Progenitor cell of endocrine pancreas (in vitro differentiated cells): ENCODE data around the gene ANO7. TPM values are rescaled to one million over a fixed set of nuclear protein-coding genes. Genes with fewer than 3 reads are reported as not detected.
A peak's percentile ranks its signal among the peaks of the same experiment; 100 is the strongest.

Source experiments
- DNase-seq: peaks from one replicate; pipeline ENCODE4 v3.0.0; 2021; ENCODE audit warnings: low spot score; ENCODE audit not compliant: unreplicated experiment
- H3K27ac Mint-ChIP-seq: 2 replicates; pipeline ENCODE4 v1.8.0; 2021; ENCODE audit warnings: mild to moderate bottlenecking, moderate library complexity, mixed read lengths
- H3K27me3 Mint-ChIP-seq: 2 replicates; pipeline ENCODE4 v1.8.0; 2021; ENCODE audit warnings: mixed read lengths
- H3K36me3 Mint-ChIP-seq: 2 replicates; pipeline ENCODE4 v1.8.0; 2022; ENCODE audit warnings: mixed read lengths; ENCODE audit not compliant: insufficient read depth
- H3K4me1 Mint-ChIP-seq: 2 replicates; pipeline ENCODE4 v1.8.0; 2021; ENCODE audit warnings: low read depth, mixed read lengths
- H3K4me3 Mint-ChIP-seq: 2 replicates; pipeline ENCODE4 v1.8.0; 2021; ENCODE audit warnings: low read depth, mild to moderate bottlenecking, moderate library complexity, mixed read lengths
- H3K9me3 Mint-ChIP-seq: 2 replicates; pipeline ENCODE4 v1.8.0; 2021; ENCODE audit warnings: low read depth, mixed read lengths
- total RNA-seq: library from RNA; stranded (reverse); gene quantifications from 2 replicates; pipeline ENCODE4 v1.2.1, GENCODE V29; 2021
- TF ChIP-seq, protein P1 (sequence below): fragments of 200-600 bp; sonication (generic); IDR thresholded peaks from one replicate; pipeline ENCODE4 v1.5.0; 2021; ENCODE audit warnings: antibody characterized with exemption, mild to moderate bottlenecking; ENCODE audit not compliant: unreplicated experiment

Gene ANO7
- total RNA-seq, 1 donor from 2014 or later, result 2.5 TPM

DNA sequence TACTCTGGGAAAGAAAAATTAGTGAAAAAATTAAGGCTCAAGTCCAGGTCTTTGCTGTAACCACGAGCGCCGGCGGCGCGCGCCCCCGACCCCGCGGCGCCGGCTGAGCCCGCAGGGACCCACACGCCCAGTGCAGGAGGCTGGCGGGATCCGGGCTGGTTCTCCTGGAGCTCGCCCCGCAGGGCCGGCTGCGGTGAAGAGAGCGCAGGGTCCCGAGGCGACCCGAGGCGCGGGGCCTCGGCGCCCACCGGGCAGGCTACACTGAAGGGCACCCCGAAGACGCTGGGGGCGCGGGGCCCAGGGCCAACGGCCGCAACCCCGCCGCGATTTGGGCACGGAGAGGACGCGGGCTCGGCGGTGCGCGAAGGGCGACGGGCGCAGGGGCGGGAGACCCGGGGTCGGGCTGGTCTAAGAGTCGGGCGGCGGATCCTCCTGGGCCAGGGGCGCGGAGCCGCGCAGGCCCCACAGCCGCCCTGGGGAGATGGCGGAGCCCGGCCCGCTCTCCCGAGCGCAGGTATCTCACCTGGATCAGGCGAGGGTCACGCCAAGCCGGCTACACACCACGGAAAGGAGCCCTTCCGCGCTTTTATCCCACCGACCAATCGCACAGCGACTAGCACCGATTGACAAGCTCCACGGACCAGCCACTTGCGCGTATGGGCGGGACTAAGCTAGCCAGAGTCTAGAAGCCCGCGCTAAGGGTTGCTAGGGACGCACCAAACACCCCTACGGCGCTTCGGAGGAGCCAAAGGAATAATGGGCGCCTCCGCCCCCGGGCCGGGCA is 39.4 kb upstream of the ANO7 start, which contains the start of gene PASK:
Gene PASK (minus strand): TSS at position 582 of the 784 bp plus-strand sequence. CDS start 6,440 bp downstream, outside the sequence.
- DNase-seq, result peak; percentile 88
- Mint-ChIP-seq H3K27ac (peak within 1 kb of the TSS; percentile 96), H3K36me3 (peaks cover 2% of the 10 kb centered on the region), H3K27me3 (no peaks in the 10 kb centered on the region), H3K4me3 (peak within 1 kb of the TSS; percentile 91), H3K9me3 (no peaks in the 10 kb centered on the region), H3K4me1 (peaks cover 22% of the 10 kb centered on the region)
- TF ChIP-seq, protein P1, sequence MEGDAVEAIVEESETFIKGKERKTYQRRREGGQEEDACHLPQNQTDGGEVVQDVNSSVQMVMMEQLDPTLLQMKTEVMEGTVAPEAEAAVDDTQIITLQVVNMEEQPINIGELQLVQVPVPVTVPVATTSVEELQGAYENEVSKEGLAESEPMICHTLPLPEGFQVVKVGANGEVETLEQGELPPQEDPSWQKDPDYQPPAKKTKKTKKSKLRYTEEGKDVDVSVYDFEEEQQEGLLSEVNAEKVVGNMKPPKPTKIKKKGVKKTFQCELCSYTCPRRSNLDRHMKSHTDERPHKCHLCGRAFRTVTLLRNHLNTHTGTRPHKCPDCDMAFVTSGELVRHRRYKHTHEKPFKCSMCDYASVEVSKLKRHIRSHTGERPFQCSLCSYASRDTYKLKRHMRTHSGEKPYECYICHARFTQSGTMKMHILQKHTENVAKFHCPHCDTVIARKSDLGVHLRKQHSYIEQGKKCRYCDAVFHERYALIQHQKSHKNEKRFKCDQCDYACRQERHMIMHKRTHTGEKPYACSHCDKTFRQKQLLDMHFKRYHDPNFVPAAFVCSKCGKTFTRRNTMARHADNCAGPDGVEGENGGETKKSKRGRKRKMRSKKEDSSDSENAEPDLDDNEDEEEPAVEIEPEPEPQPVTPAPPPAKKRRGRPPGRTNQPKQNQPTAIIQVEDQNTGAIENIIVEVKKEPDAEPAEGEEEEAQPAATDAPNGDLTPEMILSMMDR, result no peak

DNA sequence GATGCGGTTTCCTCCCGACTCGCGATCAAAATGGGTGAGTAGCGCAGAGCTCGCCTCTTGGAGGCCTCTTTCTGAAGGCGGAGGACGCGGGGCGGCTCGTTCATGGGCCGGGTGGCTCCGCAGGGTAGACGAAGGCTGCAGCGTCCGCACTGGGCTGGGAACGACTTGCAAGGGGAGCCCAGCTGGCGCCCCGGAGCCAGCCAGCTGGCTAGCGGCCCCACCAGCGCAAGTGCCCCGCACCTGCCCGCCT is 38.9 kb upstream of the ANO7 start:
- H3K27ac Mint-ChIP-seq, result peak overlapping the region; percentile 93

DNA sequence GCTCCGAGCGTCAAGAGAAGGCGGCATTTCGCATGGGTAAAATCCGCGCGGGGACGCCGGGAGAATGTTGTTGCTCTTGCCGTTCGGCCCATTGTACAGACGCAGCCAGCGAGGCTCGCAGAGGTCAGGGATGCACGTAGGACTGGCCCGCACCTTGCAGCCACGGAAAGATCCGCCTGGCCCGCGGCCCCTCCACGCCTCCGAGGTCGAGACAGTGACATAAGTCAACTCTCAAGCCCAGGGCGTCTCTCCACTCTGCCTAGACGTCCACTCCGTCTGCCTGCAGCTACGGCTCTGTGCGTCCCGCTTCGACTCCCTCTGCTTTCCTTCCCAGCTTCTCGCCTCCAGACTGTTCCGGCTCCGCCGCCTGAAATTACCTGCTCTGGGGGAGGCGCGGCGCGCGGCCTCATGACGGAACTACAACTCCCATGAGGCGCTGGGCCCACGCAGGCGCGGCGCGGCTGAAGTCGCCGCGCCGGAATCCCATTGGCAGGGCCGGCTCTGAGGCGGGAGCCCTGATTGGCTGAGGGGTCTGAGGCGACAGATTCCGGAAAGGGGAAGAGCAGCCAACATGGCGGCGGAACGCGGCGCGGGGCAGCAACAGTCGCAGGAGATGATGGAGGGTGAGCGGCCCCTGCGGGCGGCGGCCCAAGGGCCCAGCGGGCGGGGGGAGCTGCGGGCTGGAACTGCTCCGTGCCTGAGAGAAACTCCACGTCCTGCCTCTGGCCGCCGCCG is 38.4 kb upstream of the ANO7 start, which contains the start of gene PPP1R7:
Gene PPP1R7 (plus strand): TSS at position 543 of the 735 bp plus-strand sequence. CDS start 29 bp downstream, at position 572.
- no peaks in the 10 kb centered on the region for H3K27me3 Mint-ChIP-seq
- peak within 1 kb of the TSS; percentile 96 for H3K27ac Mint-ChIP-seq

More for the DNA sequence above, 38.9 kb upstream of the ANO7 start:
- no peak for DNase-seq
- Mint-ChIP-seq H3K4me1 (peaks cover 22% of the 10 kb centered on the region), H3K36me3 (peaks cover 2% of the 10 kb centered on the region), H3K4me3 (peak overlapping the region; percentile 91), H3K9me3 (no peaks in the 10 kb centered on the region), H3K27me3 (no peaks in the 10 kb centered on the region)
- TF ChIP-seq, protein P1, result no peak

DNA sequence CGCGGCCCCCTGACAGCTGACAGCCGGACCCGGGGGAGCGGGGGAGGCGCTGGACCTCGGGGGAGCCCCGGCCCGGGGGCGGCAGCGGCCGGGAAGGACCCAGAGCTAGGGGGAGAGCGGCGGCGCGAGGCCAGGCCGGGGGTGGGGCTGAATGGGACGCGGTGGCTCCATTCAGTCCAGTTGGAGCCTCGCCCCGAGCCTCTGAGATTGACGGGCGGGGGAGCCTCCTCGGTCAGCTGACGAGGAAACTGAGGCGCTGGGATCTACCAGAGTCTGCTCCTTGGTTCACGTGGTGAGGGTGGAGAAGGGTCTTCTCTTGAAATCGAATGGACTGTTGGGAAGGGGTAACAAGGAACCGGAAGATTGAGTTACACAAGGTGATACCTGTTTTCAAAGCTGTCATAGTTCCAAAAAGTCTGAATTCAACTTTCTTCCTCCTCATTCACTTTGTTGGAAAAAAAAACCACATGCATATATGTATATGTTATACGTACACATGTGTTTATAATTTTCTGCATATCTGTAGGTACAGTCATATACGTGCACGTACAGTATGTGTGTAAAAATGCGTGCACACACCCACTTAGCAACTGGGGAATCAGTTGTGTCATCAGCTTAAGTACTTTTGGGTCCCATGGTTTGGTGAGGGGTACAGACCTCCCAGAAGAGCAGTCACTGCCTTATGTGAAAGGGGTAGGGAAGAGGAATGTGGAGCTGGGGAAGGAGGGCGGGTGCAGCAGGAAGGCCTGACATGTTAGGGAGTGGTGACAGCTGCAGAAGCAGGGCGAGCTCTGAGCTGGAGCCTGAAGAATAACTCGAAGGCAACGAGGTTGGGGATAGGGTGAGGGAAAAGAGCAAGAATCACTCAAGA is 37.6 kb upstream of the ANO7 start:
- Mint-ChIP-seq H3K4me3 (peak overlapping the region; percentile 91), H3K27ac (peak overlapping the region; percentile 96), H3K9me3 (no peaks in the 10 kb centered on the region), H3K27me3 (no peaks in the 10 kb centered on the region), H3K36me3 (peaks cover 2% of the 10 kb centered on the region), H3K4me1 (peaks cover 22% of the 10 kb centered on the region)
- DNase-seq, result no peak
- TF ChIP-seq, protein P1, result peak; percentile 8

More for the DNA sequence above, 38.4 kb upstream of the ANO7 start, which contains the start of gene PPP1R7:
- peaks cover 22% of the 10 kb centered on the region for H3K4me1 Mint-ChIP-seq
- DNase-seq, result peak; percentile 94
- peak within 1 kb of the TSS; percentile 91 for H3K4me3 Mint-ChIP-seq
- TF ChIP-seq, protein P1, result no peak
- H3K36me3 Mint-ChIP-seq, result peaks cover 2% of the 10 kb centered on the region
- H3K9me3 Mint-ChIP-seq, result no peaks in the 10 kb centered on the region
